Hair follicle dermal papilla cell (primary cell): ENCODE measurements around the gene NUDC. TPM values are rescaled to one million over a fixed set of nuclear protein-coding genes. Genes with fewer than 3 reads are reported as not detected.

ENCODE experiments used
- total RNA-seq: library from RNA; depleted of rRNA; stranded (reverse); fragments of >200 nt; gene quantifications from 2 replicates; pipeline ENCODE4 v1.2.3, GENCODE V29; 2012

Gene NUDC
- 12.2 and 17.0 TPM in 2 replicates for total RNA-seq

DNA sequence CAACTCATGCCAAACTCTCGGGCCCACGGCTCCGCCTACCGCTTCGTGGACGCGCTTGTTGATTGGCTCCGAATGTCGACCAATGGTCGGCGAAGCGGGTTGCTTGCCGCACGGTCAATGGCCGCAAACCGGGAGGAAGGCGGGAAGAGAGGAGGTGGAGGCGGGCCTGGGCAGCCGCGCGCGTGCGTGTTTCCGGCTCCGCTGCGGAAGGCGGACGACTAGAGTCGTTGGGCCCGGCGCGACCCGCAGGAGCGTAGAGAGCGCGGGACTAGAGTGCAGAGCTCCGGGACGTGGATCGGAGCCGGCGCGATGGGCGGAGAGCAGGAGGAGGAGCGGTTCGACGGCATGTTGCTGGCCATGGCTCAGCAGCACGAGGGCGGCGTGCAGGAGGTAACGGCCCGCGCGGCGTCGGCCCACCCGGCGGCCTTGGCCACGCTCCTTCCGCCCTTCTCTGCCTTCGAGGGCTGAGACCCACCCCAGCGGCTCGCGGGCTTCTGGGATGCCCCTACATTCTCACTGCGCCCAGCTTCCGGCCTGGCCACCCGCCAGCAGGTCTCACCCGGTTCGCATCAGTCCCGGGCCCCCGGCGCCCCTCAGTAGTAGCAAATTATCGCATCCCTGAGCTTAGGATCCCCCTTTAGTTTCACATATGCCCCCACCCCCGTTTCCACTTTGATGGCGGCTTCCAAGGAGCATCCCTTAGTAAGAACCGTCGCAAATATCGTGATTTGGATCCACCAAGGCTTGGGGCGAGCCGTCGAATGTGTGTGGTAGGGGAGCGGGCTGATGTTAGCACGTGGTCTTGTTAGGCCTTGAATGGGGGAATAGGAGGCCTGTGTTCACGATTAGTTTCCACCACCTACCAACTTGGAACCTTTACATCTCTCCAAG is at the start of gene NUDC:
Gene NUDC, plus strand, starts transcription at position 204 of the 891 bp plus-strand sequence. Its CDS starts 106 bp downstream, at position 310.

DNA sequence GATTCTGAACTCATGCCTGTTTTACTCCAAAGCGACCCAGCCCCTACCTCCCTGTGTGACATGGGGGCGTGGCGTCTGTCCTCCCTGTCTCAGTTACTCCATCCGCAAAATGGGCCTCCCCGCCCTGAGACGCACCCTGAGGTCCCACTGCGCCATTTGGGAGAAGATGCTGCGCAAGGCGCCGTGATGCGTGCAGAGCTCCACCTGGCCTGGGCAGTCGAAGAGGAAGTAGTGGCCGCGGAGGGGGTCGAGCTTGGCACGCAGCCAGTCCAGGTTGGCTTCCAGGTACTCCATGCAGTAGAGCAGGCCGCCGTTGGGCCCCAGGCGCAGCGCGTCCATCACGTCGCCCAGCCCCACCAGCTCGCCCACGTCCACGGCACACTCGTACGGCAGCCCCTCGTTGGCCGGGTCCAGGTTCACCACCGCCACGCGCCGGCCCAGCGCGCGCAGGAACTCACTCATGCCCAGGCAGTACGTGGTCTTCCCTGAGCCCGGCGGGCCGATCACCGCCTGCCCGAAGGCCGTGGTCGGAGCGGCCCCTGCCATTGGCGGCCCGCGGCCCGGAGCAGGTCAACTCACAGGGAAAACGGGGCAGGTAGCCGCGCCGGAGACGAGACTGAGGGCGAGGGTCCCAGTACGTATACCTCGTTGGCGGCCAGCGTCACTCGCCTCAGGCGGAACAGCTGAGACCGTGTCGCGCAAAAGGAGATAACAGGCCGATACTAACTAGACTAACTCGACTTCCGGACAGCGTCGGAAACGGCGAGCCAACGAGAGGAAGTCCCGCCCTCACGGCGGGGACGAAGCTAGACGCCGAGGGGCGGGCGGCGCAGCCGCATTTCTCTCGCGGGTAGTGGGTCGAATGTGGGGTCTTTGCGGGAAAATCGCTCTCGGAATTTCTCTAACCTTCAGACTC is 31.7 kb upstream of the NUDC start, which contains the start of gene GPN2:
Gene GPN2, minus strand, starts transcription at position 733 of the 916 bp plus-strand sequence. Its CDS starts 187 bp downstream, at position 546.

DNA sequence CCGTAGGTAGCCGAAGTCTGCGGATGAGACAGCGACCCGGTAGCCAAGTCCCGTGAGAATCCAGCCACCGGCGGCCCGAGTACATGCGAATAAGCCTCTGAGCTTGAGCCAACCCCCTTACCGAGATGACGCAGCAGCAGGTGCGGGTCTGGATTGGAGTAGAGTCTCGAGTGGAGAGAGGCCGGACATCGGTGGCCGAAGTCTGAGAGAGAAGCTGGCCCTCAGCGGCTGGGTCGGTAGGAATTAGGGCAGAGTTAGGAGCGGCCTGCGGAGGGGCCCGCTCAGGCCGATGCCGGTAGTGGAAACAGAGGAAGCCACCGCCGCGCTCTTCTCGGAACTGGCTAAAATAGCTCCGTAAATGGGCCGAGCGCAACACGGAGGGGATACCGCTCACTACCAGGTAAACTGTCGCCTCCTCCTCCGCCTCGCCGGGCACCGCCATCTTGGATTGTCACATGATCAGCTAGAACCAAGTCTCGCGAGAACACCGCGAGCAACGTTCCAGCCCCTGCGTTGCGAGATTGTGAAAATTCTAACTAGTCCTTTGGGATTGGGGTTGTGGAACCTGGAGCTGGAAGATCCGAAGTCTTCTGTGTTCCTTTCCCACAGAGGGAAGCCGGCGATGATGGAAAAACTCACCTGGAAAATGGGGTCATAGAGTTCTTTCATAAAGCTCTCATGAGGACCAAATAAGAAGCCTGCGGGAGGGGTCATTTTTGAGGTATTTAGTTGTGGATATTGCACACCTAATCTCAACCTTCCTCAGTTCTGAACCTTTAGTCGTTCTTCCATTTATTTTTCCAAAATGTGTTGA is 21.3 kb upstream of the NUDC start, which contains the start of gene GPATCH3:
Gene GPATCH3, minus strand, starts transcription at position 467 of the 814 bp plus-strand sequence. Its CDS starts 25 bp downstream, at position 442.

DNA sequence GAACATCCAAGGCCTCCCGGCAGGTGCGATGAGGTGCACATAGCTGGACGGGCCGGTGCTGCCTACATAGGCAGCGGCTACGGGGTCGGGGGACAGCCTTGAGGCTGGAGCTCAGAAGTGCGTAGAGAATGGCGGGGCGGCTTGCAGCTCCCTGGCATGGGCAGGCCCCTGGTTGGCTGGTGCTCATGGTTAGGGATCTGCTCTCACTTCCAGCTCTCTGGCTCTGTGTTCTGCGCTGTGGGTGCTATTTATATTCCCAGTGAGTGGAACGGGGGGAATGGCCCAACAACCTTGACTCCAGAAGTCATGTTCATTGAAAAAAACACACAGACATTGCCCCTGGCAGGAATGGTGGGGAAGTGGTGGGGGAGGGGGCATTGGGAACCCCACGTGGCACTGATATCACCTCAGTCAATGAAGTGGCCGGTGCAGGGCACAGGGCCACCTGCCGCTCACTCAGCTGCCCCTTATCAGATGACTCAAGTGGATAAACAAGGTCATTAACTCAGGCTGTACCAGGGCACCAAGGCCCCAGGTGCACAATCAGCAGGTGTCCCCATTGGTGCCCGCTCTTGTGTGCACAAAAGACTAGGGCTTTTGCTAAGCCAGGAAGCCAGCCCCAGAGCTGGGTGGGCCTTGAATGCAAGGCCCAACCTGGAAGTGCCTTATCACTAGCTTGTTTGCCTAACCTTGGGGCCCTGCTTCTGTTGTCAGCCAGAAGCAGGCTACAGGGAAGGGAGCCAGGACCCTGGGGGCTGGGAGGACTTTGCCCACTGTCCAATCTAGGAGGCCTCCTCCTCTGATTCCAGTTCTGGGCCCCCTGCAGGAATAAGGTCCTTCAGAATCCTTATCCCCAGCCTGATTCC is 7.6 kb upstream of the NUDC start, which contains the start of gene NR0B2:
Gene NR0B2, minus strand, starts transcription at position 222 of the 866 bp plus-strand sequence. Its CDS starts 35 bp downstream, at position 187.

DNA sequence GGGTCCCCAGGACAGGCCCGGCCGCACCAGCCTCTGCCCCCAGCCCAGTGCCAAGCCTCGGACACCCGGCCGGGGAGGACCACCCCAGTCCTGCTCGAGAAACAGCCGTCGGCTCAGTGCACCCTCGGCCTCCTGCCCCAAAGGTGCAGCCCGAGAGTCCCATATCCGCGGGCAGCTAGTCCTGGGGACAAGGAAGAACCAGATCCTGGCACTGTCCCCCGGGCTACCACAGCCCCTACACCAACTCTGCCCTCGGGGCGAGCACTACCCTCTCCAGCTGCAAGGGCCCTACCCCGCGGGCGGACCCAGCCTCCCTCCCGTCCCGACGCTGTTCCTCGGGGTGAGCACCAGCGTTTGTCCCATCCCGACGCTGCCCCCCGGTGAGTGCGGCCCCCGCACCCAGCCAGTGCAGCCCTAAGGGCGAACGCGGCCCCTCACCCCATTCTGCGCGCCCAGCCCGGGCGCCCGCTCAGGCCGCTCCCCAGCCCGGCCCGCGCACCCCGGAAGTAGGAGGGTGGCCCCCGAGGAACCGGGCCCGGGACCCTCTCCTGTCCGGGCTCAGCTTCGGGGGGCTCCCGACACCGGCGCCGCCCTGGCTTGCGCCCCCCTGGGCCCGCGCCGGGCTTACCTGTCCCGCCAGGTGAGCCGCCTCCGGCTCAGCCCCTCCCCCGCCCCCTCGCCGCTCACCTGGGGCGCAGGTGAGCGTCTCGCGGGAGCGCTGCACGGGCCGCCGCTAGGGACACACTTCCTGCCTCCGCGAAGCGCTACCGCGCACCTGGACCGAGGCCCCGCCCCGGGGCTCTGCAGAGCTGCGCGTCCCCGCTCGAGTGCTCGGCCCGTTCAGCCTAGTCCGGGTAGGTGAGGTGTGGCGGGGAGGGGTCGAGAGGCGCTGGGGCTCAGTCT is 38.4 kb downstream of the NUDC start, which contains the start of gene KDF1:
Gene KDF1, minus strand, starts transcription at position 747 of the 903 bp plus-strand sequence. CDS start 8,088 bp downstream, outside the sequence.

DNA sequence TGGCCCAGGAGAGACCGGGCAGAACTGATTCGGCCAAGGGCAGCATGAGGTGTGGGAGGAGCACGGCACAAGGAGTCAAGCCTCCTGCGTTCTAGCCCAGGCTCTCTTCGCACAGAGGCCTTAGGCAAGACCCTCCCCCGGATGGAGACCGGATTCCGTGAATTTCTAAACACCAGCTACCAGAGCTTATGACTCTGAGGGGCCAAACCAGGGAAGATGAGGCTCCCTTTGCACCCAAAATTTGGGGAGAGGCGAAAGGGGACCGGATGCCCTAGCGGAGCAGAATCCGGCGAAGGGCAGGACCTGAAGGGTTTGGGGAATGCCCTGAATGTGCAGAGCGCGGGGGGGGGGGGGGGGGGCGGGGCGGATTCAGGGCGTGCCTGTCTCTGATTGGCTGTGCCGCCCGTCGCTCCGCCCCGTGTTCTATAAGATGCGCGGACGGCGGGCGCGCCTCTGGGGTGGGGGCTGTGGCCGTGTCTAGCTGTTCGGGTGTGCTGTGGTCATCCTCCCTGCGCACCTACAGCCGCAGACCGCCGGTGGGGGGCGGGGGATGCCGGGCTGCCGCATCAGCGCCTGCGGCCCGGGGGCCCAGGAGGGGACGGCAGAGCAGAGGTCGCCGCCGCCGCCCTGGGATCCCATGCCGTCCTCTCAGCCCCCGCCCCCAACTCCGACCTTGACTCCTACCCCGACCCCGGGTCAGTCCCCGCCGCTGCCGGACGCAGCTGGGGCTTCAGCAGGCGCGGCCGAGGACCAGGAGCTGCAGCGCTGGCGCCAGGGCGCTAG is 71.9 kb downstream of the NUDC start, which contains the start of gene TRNP1:
Gene TRNP1, plus strand, starts transcription at position 456 of the 783 bp plus-strand sequence. Its CDS starts 95 bp downstream, at position 551.

Other genes starting within 250 kb of the NUDC start
- 26.8 and 29.0 TPM in 2 replicates for gene ARID1A, start 225.7 kb upstream of the NUDC start, total RNA-seq
- gene PIGV, start 133.8 kb upstream of the NUDC start, total RNA-seq, result 15.4 and 20.1 TPM in 2 replicates
- gene ZDHHC18, start 95.1 kb upstream of the NUDC start, total RNA-seq, result 19.1 and 20.8 TPM in 2 replicates
- gene SFN, start 58.6 kb upstream of the NUDC start, total RNA-seq, result 1.3 and 1.5 TPM in 2 replicates
- gene GPN2, start 31.5 kb upstream of the NUDC start, total RNA-seq, result 8.5 and 9.7 TPM in 2 replicates
- 9.4 and 9.5 TPM in 2 replicates for gene GPATCH3, start 21.3 kb upstream of the NUDC start, total RNA-seq
- gene NR0B2, start 7.8 kb upstream of the NUDC start, total RNA-seq, result not detected in 2 replicates
- under 0.01 TPM in 1 of 2 replicates, not detected in the other for gene KDF1, start 38.7 kb downstream of the NUDC start, total RNA-seq
- 45.1 and 71.4 TPM in 2 replicates for gene TRNP1, start 71.9 kb downstream of the NUDC start, total RNA-seq
- gene TENT5B, start 91.1 kb downstream of the NUDC start, total RNA-seq, result 38.1 and 55.6 TPM in 2 replicates
- 4.2 and 4.7 TPM in 2 replicates for gene SLC9A1, start 233.4 kb downstream of the NUDC start, total RNA-seq